Gastroesophageal sphincter (tissue), 3 donors: ENCODE data around the gene PNLDC1.

Experiments used
- POLR2A ChIP-seq, 2 donors: fragments of 450-650 bp; IDR thresholded peaks; one replicate each; pipeline ENCODE4 v1.6.1; 2017; ENCODE audit warnings: antibody characterized with exemption in 2 of 2, mild to moderate bottlenecking in 2 of 2, moderate library complexity in 1 of 2
- POLR2AphosphoS5 ChIP-seq: sonication (generic); formaldehyde crosslinking; IDR thresholded peaks from one replicate; pipeline ENCODE4 v1.6.1; 2017; ENCODE audit warnings: antibody characterized with exemption
- TF ChIP-seq, protein P1 (sequence below), 4 experiments: fragments of 200-600 bp in 2 of 4; fragments of 450-650 bp in 2 of 4; sonication (generic) in 1 of 4; IDR thresholded peaks; one replicate each; pipeline ENCODE4 v1.5.1; 2017 to 2019; ENCODE audit warnings: antibody characterized with exemption in 4 of 4, mild to moderate bottlenecking in 2 of 4, moderate library complexity in 2 of 4

GRCh38 chr6:159817951-159818739 is 18.1 kb downstream of the PNLDC1 start:
- no peak for TF ChIP-seq POLR2A (IDR thresholded peaks at IDR 0.05)
- TF ChIP-seq, protein P1, sequence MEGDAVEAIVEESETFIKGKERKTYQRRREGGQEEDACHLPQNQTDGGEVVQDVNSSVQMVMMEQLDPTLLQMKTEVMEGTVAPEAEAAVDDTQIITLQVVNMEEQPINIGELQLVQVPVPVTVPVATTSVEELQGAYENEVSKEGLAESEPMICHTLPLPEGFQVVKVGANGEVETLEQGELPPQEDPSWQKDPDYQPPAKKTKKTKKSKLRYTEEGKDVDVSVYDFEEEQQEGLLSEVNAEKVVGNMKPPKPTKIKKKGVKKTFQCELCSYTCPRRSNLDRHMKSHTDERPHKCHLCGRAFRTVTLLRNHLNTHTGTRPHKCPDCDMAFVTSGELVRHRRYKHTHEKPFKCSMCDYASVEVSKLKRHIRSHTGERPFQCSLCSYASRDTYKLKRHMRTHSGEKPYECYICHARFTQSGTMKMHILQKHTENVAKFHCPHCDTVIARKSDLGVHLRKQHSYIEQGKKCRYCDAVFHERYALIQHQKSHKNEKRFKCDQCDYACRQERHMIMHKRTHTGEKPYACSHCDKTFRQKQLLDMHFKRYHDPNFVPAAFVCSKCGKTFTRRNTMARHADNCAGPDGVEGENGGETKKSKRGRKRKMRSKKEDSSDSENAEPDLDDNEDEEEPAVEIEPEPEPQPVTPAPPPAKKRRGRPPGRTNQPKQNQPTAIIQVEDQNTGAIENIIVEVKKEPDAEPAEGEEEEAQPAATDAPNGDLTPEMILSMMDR (IDR thresholded peaks at IDR 0.05): no peak
- TF ChIP-seq POLR2AphosphoS5: no peak
